Right renal cortex interstitium (tissue), 3 donors: ENCODE measurements around the gene CYBC1. TPM values are rescaled to one million over a fixed set of nuclear protein-coding genes. Genes with fewer than 3 reads are reported as not detected.

ENCODE experiments used
- DNase-seq, 3 donors: peaks; one replicate each; pipeline ENCODE4 v3.0.0-alpha.2; 2013; ENCODE audit warnings: low read depth in 3 of 3, low spot score in 2 of 3
- polyA plus RNA-seq, 3 donors: library from polyadenylated mRNA; unstranded; fragments of 120-200 nt; gene quantifications; one replicate each; pipeline ENCODE4 v1.2.1, GENCODE V29; 2013; ENCODE audit not compliant: insufficient read length in 3 of 3

The CYBC1 gene
- polyA plus RNA-seq, 3 donors = 40.6 to 44.6 (median 44.6) TPM

- no peak for DNase-seq
These were observed 13.8 kb downstream of the CYBC1 start for GRCh38 chr17:82436601-82437324.

GRCh38 chr17:82435601-82436583 is 14.7 kb downstream of the CYBC1 start:
- DNase-seq = no peak

- no peak for DNase-seq
These were observed 15.4 kb downstream of the CYBC1 start for GRCh38 chr17:82435103-82435502.

- no peak for DNase-seq
These were observed 16.4 kb downstream of the CYBC1 start for GRCh38 chr17:82434216-82434565.

- no peak for DNase-seq
These were observed 16.9 kb downstream of the CYBC1 start for GRCh38 chr17:82433560-82434215.

- no peak for DNase-seq
These were observed 18.5 kb downstream of the CYBC1 start for GRCh38 chr17:82432017-82432416.

- DNase-seq = no peak
These were observed 20.7 kb downstream of the CYBC1 start for GRCh38 chr17:82429824-82430223.

- no peak for DNase-seq
These were observed 22.0 kb downstream of the CYBC1 start for GRCh38 chr17:82428546-82428945.

GRCh38 chr17:82424863-82425159 is 25.7 kb downstream of the CYBC1 start:
- no peak for DNase-seq

- DNase-seq = no peak
These were observed 26.3 kb downstream of the CYBC1 start for GRCh38 chr17:82424001-82424862.

- no peak for DNase-seq
These were observed 31.0 kb downstream of the CYBC1 start for GRCh38 chr17:82419540-82419939.

- DNase-seq = peak; percentile 58 to 82 (median 81)
These were observed 32.3 kb downstream of the CYBC1 start, which contains the start of the genes HEXD and OGFOD3 for GRCh38 chr17:82418001-82418986. HEXD (plus strand) TSS chr17:82418347; CDS start chr17:82419800, 1,453 bp downstream. OGFOD3 (minus strand) TSS chr17:82418586; CDS start chr17:82418485, 101 bp downstream.

GRCh38 chr17:82416771-82417170 is 33.8 kb downstream of the CYBC1 start:
- DNase-seq = no peak

- DNase-seq = no peak
These were observed 34.3 kb downstream of the CYBC1 start for GRCh38 chr17:82416264-82416663.

- DNase-seq = no peak
These were observed 34.8 kb downstream of the CYBC1 start for GRCh38 chr17:82415786-82416185.

GRCh38 chr17:82415336-82415735 is 35.2 kb downstream of the CYBC1 start:
- DNase-seq = no peak

- peak; percentile 58 to 74 (median 67) for DNase-seq
These were observed 35.8 kb downstream of the CYBC1 start for GRCh38 chr17:82414548-82415281.
